Mesenchymal stem cell (in vitro differentiated cells and primary cell): Measurements from ENCODE around the gene BNIP3.
A peak's percentile ranks its signal among the peaks of the same experiment; 100 is the strongest.

Experiments used
- DNase-seq: peaks from one replicate; pipeline ENCODE4 v3.0.0-alpha.2; 2013
- H2AFZ ChIP-seq: one replicate; pipeline ENCODE4 v1.6.1; 2013; ENCODE audit warnings: low read depth, mild to moderate bottlenecking, control low read depth, inconsistent platforms, low read length, moderate library complexity
- H2AK5ac ChIP-seq: 2 replicates; pipeline ENCODE4 v1.6.1; 2013; ENCODE audit warnings: low read length, moderate library complexity, mild to moderate bottlenecking, inconsistent platforms; ENCODE audit not compliant: severe bottlenecking
- H2BK120ac ChIP-seq: one replicate; pipeline ENCODE4 v1.6.1; 2013; ENCODE audit warnings: low read depth, mild to moderate bottlenecking, inconsistent platforms, low read length, moderate library complexity
- H2BK12ac ChIP-seq, 2 experiments: one replicate each; pipeline ENCODE4 v1.6.1; 2013; ENCODE audit warnings: inconsistent platforms in 2 of 2, low read length in 2 of 2, mild to moderate bottlenecking in 2 of 2, moderate library complexity in 2 of 2, control low read depth in 1 of 2
- H2BK15ac ChIP-seq: one replicate; pipeline ENCODE4 v1.6.1; 2013; ENCODE audit warnings: mild to moderate bottlenecking, low read depth, inconsistent platforms; ENCODE audit not compliant: poor library complexity, severe bottlenecking
- H2BK5ac ChIP-seq: 2 replicates; pipeline ENCODE4 v1.6.1; 2013; ENCODE audit warnings: low read depth, mild to moderate bottlenecking, low read length, control low read depth, inconsistent platforms; ENCODE audit not compliant: poor library complexity, severe bottlenecking
- H3K14ac ChIP-seq, 2 experiments: one replicate each; pipeline ENCODE4 v1.6.1; 2013; ENCODE audit warnings: inconsistent platforms in 2 of 2, low read length in 2 of 2, control low read depth in 1 of 2, mild to moderate bottlenecking in 1 of 2, moderate library complexity in 1 of 2
- H3K18ac ChIP-seq, 2 experiments: one replicate each; pipeline ENCODE4 v1.6.1; 2013; ENCODE audit warnings: inconsistent platforms in 2 of 2, low read length in 2 of 2, control low read depth in 1 of 2, low read depth in 1 of 2, mild to moderate bottlenecking in 1 of 2
- H3K23ac ChIP-seq, 2 experiments: one replicate each; pipeline ENCODE4 v1.6.1; 2013; ENCODE audit warnings: inconsistent platforms in 2 of 2, low read length in 2 of 2, mild to moderate bottlenecking in 2 of 2, moderate library complexity in 2 of 2, control low read depth in 1 of 2
- H3K27ac ChIP-seq: 2 replicates; pipeline ENCODE4 v1.5.1; 2013; ENCODE audit warnings: mild to moderate bottlenecking, moderate library complexity, low read length, control low read depth, inconsistent platforms; ENCODE audit not compliant: poor library complexity, severe bottlenecking
- H3K27me3 ChIP-seq, 2 experiments: 2 replicates each; pipeline versions ENCODE4 v1.6.1 to v1.7.0; 2013; ENCODE audit warnings: low read length in 2 of 2, mild to moderate bottlenecking in 2 of 2, moderate library complexity in 2 of 2, control low read depth in 1 of 2, inconsistent platforms in 1 of 2; ENCODE audit not compliant: control insufficient read depth in 1 of 2, insufficient read depth in 1 of 2
- H3K36me3 ChIP-seq, 2 experiments: 2 replicates each; pipeline versions ENCODE4 v1.6.1 to v1.7.0; 2013; ENCODE audit warnings: low read length in 2 of 2, control low read depth in 1 of 2, inconsistent platforms in 1 of 2, low read depth in 1 of 2, mild to moderate bottlenecking in 1 of 2; ENCODE audit not compliant: insufficient read depth in 2 of 2, control insufficient read depth in 1 of 2
- H3K4ac ChIP-seq, 2 experiments: one replicate each; pipeline ENCODE4 v1.6.1; 2013; ENCODE audit warnings: inconsistent platforms in 2 of 2, low read length in 2 of 2, mild to moderate bottlenecking in 2 of 2, moderate library complexity in 2 of 2, control low read depth in 1 of 2, low read depth in 1 of 2
- H3K4me1 ChIP-seq: 2 replicates; pipeline ENCODE4 v1.6.1; 2013; ENCODE audit warnings: low read depth, low read length, control low read depth; ENCODE audit not compliant: control insufficient read depth, insufficient read depth
- H3K4me2 ChIP-seq: 2 replicates; pipeline ENCODE4 v1.6.1; 2013; ENCODE audit warnings: low read length, mild to moderate bottlenecking, inconsistent platforms; ENCODE audit not compliant: poor library complexity, severe bottlenecking
- H3K4me3 ChIP-seq, 2 experiments: 2 replicates each; pipeline versions ENCODE4 v1.5.1 to v1.7.0; 2013; ENCODE audit warnings: low read length in 2 of 2, mild to moderate bottlenecking in 2 of 2, control low read depth in 1 of 2, low read depth in 1 of 2; ENCODE audit not compliant: insufficient read depth in 1 of 2
- H3K79me1 ChIP-seq: replicated peaks from 2 replicates; pipeline ENCODE4 v1.6.1; 2013; ENCODE audit warnings: mild to moderate bottlenecking, control low read depth, low read length, inconsistent platforms; ENCODE audit not compliant: poor library complexity, severe bottlenecking
- H3K9ac ChIP-seq: 2 replicates; pipeline ENCODE4 v1.7.0; 2013; ENCODE audit warnings: mild to moderate bottlenecking, low read length, moderate library complexity
- H3K9me3 ChIP-seq: 2 replicates; pipeline ENCODE4 v1.7.0; 2013; ENCODE audit warnings: mild to moderate bottlenecking, low read length; ENCODE audit not compliant: control insufficient read depth
- H4K8ac ChIP-seq: one replicate; pipeline ENCODE4 v1.6.1; 2013; ENCODE audit warnings: inconsistent platforms, mild to moderate bottlenecking, low read length, moderate library complexity
- H4K91ac ChIP-seq: one replicate; pipeline ENCODE4 v1.6.1; 2013; ENCODE audit warnings: mild to moderate bottlenecking, low read length, inconsistent platforms
- WGBS: methylation state at CpG from one replicate; pipeline ENCODE4 v1.1.7; 2013; ENCODE audit warnings: mixed read lengths; 5-methylcytosine and 5-hydroxymethylcytosine counted together

The BNIP3 gene

DNA sequence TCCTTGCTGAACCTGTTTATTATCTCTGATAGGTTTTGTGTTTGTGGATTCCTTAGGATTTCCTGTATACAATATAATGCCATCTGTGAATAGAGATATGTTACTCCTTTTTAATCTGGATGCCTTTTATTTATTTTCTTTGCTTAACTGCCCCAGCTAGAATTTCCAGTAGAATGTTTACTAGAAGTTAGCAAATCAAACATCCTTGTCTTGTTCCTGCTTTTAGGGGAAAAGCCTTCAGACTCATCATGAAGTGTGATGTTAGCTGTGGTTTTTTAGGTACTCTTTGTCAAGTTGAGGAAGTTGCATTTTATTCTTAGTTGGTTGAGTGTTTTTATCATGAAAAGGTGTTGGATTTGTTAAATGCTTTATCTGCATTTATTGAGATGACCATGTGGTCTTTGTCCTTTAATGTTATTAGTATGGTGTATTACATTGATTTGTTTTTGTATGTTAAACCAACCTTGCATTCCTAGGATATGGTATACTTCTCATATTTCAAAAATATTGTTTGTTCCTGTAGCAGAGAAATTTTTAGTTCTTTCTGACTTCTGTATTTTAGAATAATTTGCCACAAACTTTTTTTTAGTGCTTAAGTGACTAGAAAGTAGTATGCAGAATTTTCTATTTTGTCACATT, 56.6 kb downstream of the BNIP3 start:
- H3K23ac ChIP-seq, result no peak overlapping the region
- H3K36me3 ChIP-seq, result peaks cover 0 to 15% of the 10 kb centered on the region in 2 experiments
- H4K8ac ChIP-seq, result no peak overlapping the region
- no peak for DNase-seq
- no peak overlapping the region for H4K91ac ChIP-seq
- H2AK5ac ChIP-seq, result no peak overlapping the region
- H3K14ac ChIP-seq, result no peak overlapping the region
- H3K9me3 ChIP-seq, result peaks cover 9% of the 10 kb centered on the region
- H2BK15ac ChIP-seq, result no peak overlapping the region
- no peak overlapping the region for H3K4me2 ChIP-seq
- no peak overlapping the region for H2BK5ac ChIP-seq
- H2BK120ac ChIP-seq, result no peak overlapping the region
- H3K18ac ChIP-seq, result no peak overlapping the region
- H3K4me3 ChIP-seq, result no peak overlapping the region
- no peaks in the 10 kb centered on the region for H3K27me3 ChIP-seq
- H3K79me1 ChIP-seq, result peaks cover under 1% of the 10 kb centered on the region
- H3K27ac ChIP-seq, result no peak overlapping the region
- H2BK12ac ChIP-seq, result no peak overlapping the region
- H3K4ac ChIP-seq, result no peak overlapping the region
- H2AFZ ChIP-seq, result no peak overlapping the region
- no peak overlapping the region for H3K9ac ChIP-seq
- H3K4me1 ChIP-seq, result peaks cover 29% of the 10 kb centered on the region

DNA sequence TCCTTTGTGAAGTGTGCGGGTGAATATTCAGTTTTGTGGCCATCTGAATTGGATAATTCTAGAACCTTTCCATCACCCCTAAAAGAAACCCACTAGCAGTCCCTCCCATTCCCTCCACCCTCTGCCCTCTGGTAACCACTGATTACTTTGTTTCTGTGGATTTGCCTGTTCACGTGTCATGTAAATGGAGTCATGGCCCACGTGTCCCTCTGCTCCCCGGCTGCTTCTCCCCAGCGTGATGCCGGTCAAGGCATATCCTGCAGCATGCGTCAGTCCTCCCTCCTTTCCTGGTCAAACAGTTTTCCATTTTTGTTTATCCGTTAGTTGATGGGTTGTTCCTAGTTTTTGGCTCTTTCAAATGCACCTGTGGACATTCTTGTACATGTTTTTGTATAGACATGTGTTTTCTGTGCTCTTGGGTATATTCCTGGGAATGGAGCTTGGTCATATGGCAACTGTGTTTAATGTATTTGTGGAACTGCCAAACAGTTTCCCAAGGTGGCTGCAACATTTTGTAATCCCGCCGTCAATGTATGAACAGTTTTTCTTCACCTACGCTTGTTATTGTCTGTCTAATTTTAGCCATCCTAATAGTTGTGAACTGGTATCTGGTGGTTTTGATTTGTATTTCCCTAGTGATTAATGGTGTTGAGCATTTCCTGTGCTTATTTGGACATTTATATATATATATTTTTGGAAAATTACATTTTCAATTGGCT, 58.5 kb downstream of the BNIP3 start:
- H2AK5ac ChIP-seq, result no peak overlapping the region
- H2BK5ac ChIP-seq, result no peak overlapping the region
- no peak overlapping the region for H3K4me3 ChIP-seq
- H3K9me3 ChIP-seq, result peaks cover 9% of the 10 kb centered on the region
- peak overlapping the region in 1 of 2 experiments; percentile 68 for H2BK12ac ChIP-seq
- H4K8ac ChIP-seq, result no peak overlapping the region
- no peak overlapping the region for H3K23ac ChIP-seq
- 94% methylated on average over 10 of the region's 11 CpGs for WGBS
- no peak overlapping the region for H2BK15ac ChIP-seq
- no peak overlapping the region for H3K9ac ChIP-seq
- H3K4ac ChIP-seq, result no peak overlapping the region
- peak overlapping the region in 1 of 2 experiments; percentile 57 for H3K14ac ChIP-seq
- peak overlapping the region in 1 of 2 experiments; percentile 49 for H3K18ac ChIP-seq
- no peaks in the 10 kb centered on the region for H3K27me3 ChIP-seq
- no peak overlapping the region for H2AFZ ChIP-seq
- no peaks in the 10 kb centered on the region for H3K79me1 ChIP-seq
- DNase-seq, result no peak
- H4K91ac ChIP-seq, result no peak overlapping the region
- peaks cover 15% of the 10 kb centered on the region for H3K4me1 ChIP-seq
- H3K4me2 ChIP-seq, result no peak overlapping the region
- no peak overlapping the region for H3K27ac ChIP-seq
- H3K36me3 ChIP-seq, result peaks cover 0 to 13% of the 10 kb centered on the region in 2 experiments
- H2BK120ac ChIP-seq, result no peak overlapping the region

DNA sequence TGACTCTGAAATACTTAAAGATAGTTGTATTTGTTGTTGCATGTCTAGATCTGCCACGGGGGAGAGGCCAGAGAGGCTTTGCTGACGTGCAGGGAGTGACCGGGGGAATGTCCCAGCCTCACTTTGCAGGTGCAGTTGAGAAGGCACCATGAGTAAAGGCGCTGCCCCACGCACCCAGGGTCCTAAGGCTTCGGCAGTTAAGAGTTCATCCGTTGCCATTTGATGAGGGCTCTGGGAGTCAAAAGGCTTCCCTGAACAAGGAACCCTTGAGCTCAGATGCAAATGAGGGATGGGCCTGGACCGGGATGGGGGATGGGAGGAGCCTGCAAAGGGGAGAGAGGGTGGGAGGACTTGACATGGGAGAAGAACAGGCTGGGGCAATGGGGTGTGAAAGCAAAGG, 60.5 kb downstream of the BNIP3 start:
- Histone ChIP-seq H3K36me3 (peaks cover 0 to 6% of the 10 kb centered on the region in 2 experiments), H2BK5ac (no peak overlapping the region), H3K18ac (no peak overlapping the region), H2BK15ac (no peak overlapping the region), H3K4me3 (no peak overlapping the region), H2BK120ac (no peak overlapping the region), H3K9ac (no peak overlapping the region), H3K9me3 (peaks cover 9% of the 10 kb centered on the region), H3K4me1 (peaks cover 7% of the 10 kb centered on the region), H3K27me3 (no peaks in the 10 kb centered on the region), H2AK5ac (no peak overlapping the region), H3K27ac (no peak overlapping the region), H3K4ac (no peak overlapping the region), H4K91ac (no peak overlapping the region), H3K14ac (no peak overlapping the region), H3K23ac (no peak overlapping the region), H2BK12ac (no peak overlapping the region), H4K8ac (no peak overlapping the region), H3K4me2 (no peak overlapping the region), H3K79me1 (no peaks in the 10 kb centered on the region), H2AFZ (no peak overlapping the region)
- 81% methylated on average over 8 of the region's 8 CpGs for WGBS
- DNase-seq, result no peak

DNA sequence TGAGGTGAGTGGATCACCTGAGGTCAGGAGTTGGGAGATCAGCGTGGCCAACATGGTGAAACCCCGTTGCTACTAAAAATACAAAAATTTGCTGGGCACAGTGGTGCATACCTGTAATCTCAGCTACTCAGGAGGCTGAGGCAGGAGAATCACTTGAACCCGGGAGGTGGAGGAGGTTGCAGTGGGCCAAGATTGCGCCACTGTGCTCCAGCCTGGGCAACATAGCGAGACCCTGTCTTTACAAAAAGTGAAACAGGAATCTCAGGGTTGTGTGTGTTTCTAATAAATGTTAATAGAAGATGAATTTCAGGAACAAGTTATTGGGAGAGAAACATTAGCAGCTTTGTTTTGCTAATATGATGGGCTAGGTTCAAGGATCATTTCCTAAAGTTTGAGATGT, 61.0 kb downstream of the BNIP3 start:
- H4K8ac ChIP-seq, result no peak overlapping the region
- H2BK5ac ChIP-seq, result no peak overlapping the region
- peaks cover 9% of the 10 kb centered on the region for H3K9me3 ChIP-seq
- H3K36me3 ChIP-seq, result peaks cover 0 to 4% of the 10 kb centered on the region in 2 experiments
- no peak overlapping the region for H3K4me2 ChIP-seq
- 79% methylated on average over 5 of the region's 5 CpGs for WGBS
- no peak overlapping the region for H2BK120ac ChIP-seq
- H3K4me1 ChIP-seq, result peaks cover 9% of the 10 kb centered on the region
- no peak overlapping the region for H3K4ac ChIP-seq
- no peaks in the 10 kb centered on the region for H3K79me1 ChIP-seq
- H3K18ac ChIP-seq, result no peak overlapping the region
- H3K14ac ChIP-seq, result no peak overlapping the region
- H3K27ac ChIP-seq, result no peak overlapping the region
- no peak overlapping the region for H3K23ac ChIP-seq
- H2BK12ac ChIP-seq, result no peak overlapping the region
- no peaks in the 10 kb centered on the region for H3K27me3 ChIP-seq
- no peak overlapping the region for H3K4me3 ChIP-seq
- no peak overlapping the region for H2AK5ac ChIP-seq
- no peak overlapping the region for H3K9ac ChIP-seq
- DNase-seq, result no peak
- H4K91ac ChIP-seq, result no peak overlapping the region
- H2BK15ac ChIP-seq, result no peak overlapping the region
- no peak overlapping the region for H2AFZ ChIP-seq
